ENCODE data around the gene SLC25A22. TPM values are rescaled to one million over a fixed set of nuclear protein-coding genes. Genes with fewer than 3 reads are reported as not detected.

The SLC25A22 gene
- total RNA-seq, 2 donors from 2014 or later, result 21.2 to 43.2 TPM

GRCh38 chr11:834371-835316, 36.6 kb upstream of the SLC25A22 start:
- intact Hi-C loops (cut with DNase I), result no loop called here
- Histone ChIP-seq H3K36me3 (peaks cover 0 to 3% of the 10 kb centered on the region in 2 donors), H3K4me3 (peak overlapping the region; percentile 6 to 24), H3K27me3 (replicated peaks; ENCODE audit: insufficient read depth) (no peaks in the 10 kb centered on the region), H3K27ac (peak overlapping the region; percentile 76 to 77), H3K9me3 (no peaks in the 10 kb centered on the region), H3K4me1 (replicated peaks) (peaks cover 23% of the 10 kb centered on the region)
- peak; percentile 59 for DNase-seq (ENCODE audit: low spot score)
- peak; percentile 63 for TF ChIP-seq POLR2AphosphoS5 (IDR thresholded peaks at IDR 0.05)
- TF ChIP-seq POLR2A (IDR thresholded peaks at IDR 0.05), result peak; percentile 67
- TF ChIP-seq, protein P1, sequence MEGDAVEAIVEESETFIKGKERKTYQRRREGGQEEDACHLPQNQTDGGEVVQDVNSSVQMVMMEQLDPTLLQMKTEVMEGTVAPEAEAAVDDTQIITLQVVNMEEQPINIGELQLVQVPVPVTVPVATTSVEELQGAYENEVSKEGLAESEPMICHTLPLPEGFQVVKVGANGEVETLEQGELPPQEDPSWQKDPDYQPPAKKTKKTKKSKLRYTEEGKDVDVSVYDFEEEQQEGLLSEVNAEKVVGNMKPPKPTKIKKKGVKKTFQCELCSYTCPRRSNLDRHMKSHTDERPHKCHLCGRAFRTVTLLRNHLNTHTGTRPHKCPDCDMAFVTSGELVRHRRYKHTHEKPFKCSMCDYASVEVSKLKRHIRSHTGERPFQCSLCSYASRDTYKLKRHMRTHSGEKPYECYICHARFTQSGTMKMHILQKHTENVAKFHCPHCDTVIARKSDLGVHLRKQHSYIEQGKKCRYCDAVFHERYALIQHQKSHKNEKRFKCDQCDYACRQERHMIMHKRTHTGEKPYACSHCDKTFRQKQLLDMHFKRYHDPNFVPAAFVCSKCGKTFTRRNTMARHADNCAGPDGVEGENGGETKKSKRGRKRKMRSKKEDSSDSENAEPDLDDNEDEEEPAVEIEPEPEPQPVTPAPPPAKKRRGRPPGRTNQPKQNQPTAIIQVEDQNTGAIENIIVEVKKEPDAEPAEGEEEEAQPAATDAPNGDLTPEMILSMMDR (IDR thresholded peaks at IDR 0.05), result peak in 1 of 4 experiments; percentile 31
- WGBS, result 17% methylated on average over 24 of the region's 31 CpGs

GRCh38 chr11:833849-834311, 35.8 kb upstream of the SLC25A22 start:
- H3K4me3 ChIP-seq, result peak overlapping the region; percentile 63 to 79
- peak overlapping the region; percentile 76 to 77 for H3K27ac ChIP-seq
- intact Hi-C loops (cut with DNase I), result no loop called here
- no peaks in the 10 kb centered on the region for H3K9me3 ChIP-seq
- peaks cover 27% of the 10 kb centered on the region for H3K4me1 ChIP-seq (replicated peaks)
- no peak for TF ChIP-seq POLR2A (IDR thresholded peaks at IDR 0.05)
- TF ChIP-seq POLR2AphosphoS5 (IDR thresholded peaks at IDR 0.05), result no peak
- TF ChIP-seq, protein P1 (IDR thresholded peaks at IDR 0.05), result no peak
- no peak for DNase-seq (ENCODE audit: low spot score)
- 61% methylated on average over 9 of the region's 9 CpGs for WGBS
- H3K27me3 ChIP-seq (replicated peaks; ENCODE audit: insufficient read depth), result no peaks in the 10 kb centered on the region
- H3K36me3 ChIP-seq, result no peaks in the 10 kb centered on the region

GRCh38 chr11:833114-833791, 35.2 kb upstream of the SLC25A22 start:
- under 1% methylated on average over 30 of the region's 55 CpGs for WGBS
- peak overlapping the region; percentile 76 to 77 for H3K27ac ChIP-seq
- peaks cover 27% of the 10 kb centered on the region for H3K4me1 ChIP-seq (replicated peaks)
- TF ChIP-seq, protein P1 (IDR thresholded peaks at IDR 0.05), result no peak
- TF ChIP-seq POLR2A (IDR thresholded peaks at IDR 0.05) (peak; percentile 39), POLR2AphosphoS5 (IDR thresholded peaks at IDR 0.05) (no peak)
- DNase-seq (ENCODE audit: low spot score), result no peak
- no peaks in the 10 kb centered on the region for H3K27me3 ChIP-seq (replicated peaks; ENCODE audit: insufficient read depth)
- no peaks in the 10 kb centered on the region for H3K36me3 ChIP-seq
- H3K9me3 ChIP-seq, result no peaks in the 10 kb centered on the region
- intact Hi-C loops (cut with DNase I), result no loop called here
- peak overlapping the region; percentile 63 to 79 for H3K4me3 ChIP-seq

- no peaks in the 10 kb centered on the region for H3K27me3 ChIP-seq (replicated peaks; ENCODE audit: insufficient read depth)
- intact Hi-C loops (cut with DNase I), result no loop called here
Measured at GRCh38 chr11:832529-833113, 34.5 kb upstream of the SLC25A22 start, which contains the start of gene CD151. Gene CD151, plus strand, starts transcription at chr11:832952. Its CDS starts 3,118 bp downstream, at chr11:836070.

More at GRCh38 chr11:832529-833113, 34.5 kb upstream of the SLC25A22 start, which contains the start of gene CD151:
- TF ChIP-seq POLR2A (IDR thresholded peaks at IDR 0.05) (no peak), POLR2AphosphoS5 (IDR thresholded peaks at IDR 0.05) (no peak)
- TF ChIP-seq, protein P1 (IDR thresholded peaks at IDR 0.05), result peak in 1 of 4 experiments; percentile 16
- H3K27ac ChIP-seq, result peak within 1 kb of the TSS; percentile 76 to 77
- 4% methylated on average over 41 of the region's 67 CpGs for WGBS
- DNase-seq (ENCODE audit: low spot score), result no peak
- H3K9me3 ChIP-seq, result no peaks in the 10 kb centered on the region
- no peaks in the 10 kb centered on the region for H3K36me3 ChIP-seq
- peak within 1 kb of the TSS; percentile 63 to 79 for H3K4me3 ChIP-seq
- H3K4me1 ChIP-seq (replicated peaks), result peaks cover 27% of the 10 kb centered on the region

All from prostate gland (tissue), 2 donors.